Cardiac atrium fibroblast (primary cell): Measurements from ENCODE around the gene RAB3IL1. TPM values are rescaled to one million over a fixed set of nuclear protein-coding genes. Genes with fewer than 3 reads are reported as not detected.

ENCODE experiments used
- total RNA-seq: library from RNA; depleted of rRNA; stranded (reverse); fragments of >200 nt; gene quantifications from 2 replicates; pipeline ENCODE4 v1.2.3, GENCODE V29; 2015

The RAB3IL1 gene
- total RNA-seq: 3.9 and 7.2 TPM in 2 replicates

GRCh38 chr11:61917334-61918109 lies at the start of gene RAB3IL1:
RAB3IL1 (minus strand) TSS chr11:61917566; CDS start chr11:61917367, 199 bp downstream.

GRCh38 chr11:61950035-61950547 lies 32.7 kb upstream of the RAB3IL1 start, which contains the start of gene BEST1:
BEST1 (plus strand) TSS chr11:61950351; CDS start chr11:61951807, 1,456 bp downstream.

GRCh38 chr11:61891331-61892084 lies 25.9 kb downstream of the RAB3IL1 start, which contains the start of gene FADS3:
FADS3 (minus strand) TSS chr11:61891545; CDS start chr11:61891381, 164 bp downstream.

Other genes starting within 250 kb of the RAB3IL1 start
- gene DAGLA, start 237.2 kb downstream of the RAB3IL1 start, total RNA-seq: 1.3 and 1.8 TPM in 2 replicates
- 2.3 and 3.4 TPM in 2 replicates for gene MYRF, start 164.9 kb downstream of the RAB3IL1 start, total RNA-seq
- gene TMEM258, start 125.0 kb downstream of the RAB3IL1 start, total RNA-seq: 74.9 and 75.2 TPM in 2 replicates
- gene FEN1, start 124.7 kb downstream of the RAB3IL1 start, total RNA-seq: 12.5 and 19.0 TPM in 2 replicates
- 57.9 and 122 TPM in 2 replicates for gene FADS1, start 100.6 kb downstream of the RAB3IL1 start, total RNA-seq
- gene FADS2, start 89.3 kb downstream of the RAB3IL1 start, total RNA-seq: 156 and 443 TPM in 2 replicates
- 157 and 201 TPM in 2 replicates for gene FADS3, start 26.0 kb downstream of the RAB3IL1 start, total RNA-seq
- gene BEST1, start 32.8 kb upstream of the RAB3IL1 start, total RNA-seq: 0.97 and 3.4 TPM in 2 replicates
- 1,492 and 3,687 TPM in 2 replicates for gene FTH1, start 50.1 kb upstream of the RAB3IL1 start, total RNA-seq
- 6.0 and 13.9 TPM in 2 replicates for gene INCENP, start 206.4 kb upstream of the RAB3IL1 start, total RNA-seq